Measurements from ENCODE around the gene PLCH2. TPM values are rescaled to one million over a fixed set of nuclear protein-coding genes. Genes with fewer than 3 reads are reported as not detected.

Gene PLCH2
- total and polyA plus RNA-seq, 11 donors: 0.04 to 1.0 (median 0.35) TPM; not detected in 4

DNA sequence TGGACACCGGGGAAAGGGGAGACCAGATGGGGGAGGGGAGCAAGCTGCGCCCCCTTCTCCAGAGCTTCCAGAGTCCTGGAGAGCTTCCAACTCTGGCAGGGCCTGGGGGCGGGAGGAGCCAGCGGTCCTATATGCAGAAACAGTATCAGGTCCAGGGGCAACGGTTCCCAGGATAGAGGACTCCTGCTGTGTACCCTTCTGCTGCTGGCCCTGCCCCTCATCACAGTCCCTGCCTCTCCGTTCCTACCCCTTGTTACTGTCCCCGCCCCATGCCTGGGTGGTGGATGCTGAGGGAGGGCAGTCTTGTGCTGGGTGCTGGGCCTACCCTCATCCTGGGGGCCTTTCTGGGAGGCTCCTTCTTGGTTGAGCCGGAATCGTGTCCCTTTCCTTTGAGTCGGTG, 44.6 kb upstream of the PLCH2 start:
- no peak for ATAC-seq
- no peaks in the 10 kb centered on the region for H3K4me1 ChIP-seq
- TF ChIP-seq POLR2A (IDR thresholded peaks at IDR 0.05): no peak
- TF ChIP-seq, protein P1, sequence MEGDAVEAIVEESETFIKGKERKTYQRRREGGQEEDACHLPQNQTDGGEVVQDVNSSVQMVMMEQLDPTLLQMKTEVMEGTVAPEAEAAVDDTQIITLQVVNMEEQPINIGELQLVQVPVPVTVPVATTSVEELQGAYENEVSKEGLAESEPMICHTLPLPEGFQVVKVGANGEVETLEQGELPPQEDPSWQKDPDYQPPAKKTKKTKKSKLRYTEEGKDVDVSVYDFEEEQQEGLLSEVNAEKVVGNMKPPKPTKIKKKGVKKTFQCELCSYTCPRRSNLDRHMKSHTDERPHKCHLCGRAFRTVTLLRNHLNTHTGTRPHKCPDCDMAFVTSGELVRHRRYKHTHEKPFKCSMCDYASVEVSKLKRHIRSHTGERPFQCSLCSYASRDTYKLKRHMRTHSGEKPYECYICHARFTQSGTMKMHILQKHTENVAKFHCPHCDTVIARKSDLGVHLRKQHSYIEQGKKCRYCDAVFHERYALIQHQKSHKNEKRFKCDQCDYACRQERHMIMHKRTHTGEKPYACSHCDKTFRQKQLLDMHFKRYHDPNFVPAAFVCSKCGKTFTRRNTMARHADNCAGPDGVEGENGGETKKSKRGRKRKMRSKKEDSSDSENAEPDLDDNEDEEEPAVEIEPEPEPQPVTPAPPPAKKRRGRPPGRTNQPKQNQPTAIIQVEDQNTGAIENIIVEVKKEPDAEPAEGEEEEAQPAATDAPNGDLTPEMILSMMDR (IDR thresholded peaks at IDR 0.05): no peak
- WGBS, 4 donors: 37 to 69% (median 46%) methylated on average over 4 to 10 of the region's 10 CpGs
- H3K36me3 ChIP-seq: no peaks in the 10 kb centered on the region
- H3K9me3 ChIP-seq: peaks cover 0 to 9% (median 0%) of the 10 kb centered on the region in 12 donors
- no peak for DNase-seq
- intact Hi-C loops (cut with DNase I): loop anchor here in 1 of 10 donors (10.0 kb wide), 1 partner anchor 223 kb away; no protein-coding TSS in a partner anchor
- peaks cover 6 to 74% (median 21%) of the 10 kb centered on the region in 9 donors for H3K27me3 ChIP-seq
- H3K27ac ChIP-seq: no peak overlapping the region
- no peak overlapping the region for H3K4me3 ChIP-seq

- Histone ChIP-seq H3K36me3 (no peaks in the 10 kb centered on the region), H3K27ac (no peak overlapping the region), H3K4me1 (no peaks in the 10 kb centered on the region), H3K27me3 (peaks cover 5 to 65% (median 21%) of the 10 kb centered on the region in 9 donors), H3K4me3 (no peak overlapping the region), H3K9me3 (peaks cover 0 to 9% (median 0%) of the 10 kb centered on the region in 12 donors)
- WGBS, 4 donors: 17 to 41% (median 34%) methylated on average over 8 to 16 of the region's 16 CpGs
- ATAC-seq (no peak), DNase-seq (no peak)
- TF ChIP-seq, protein P1 (IDR thresholded peaks at IDR 0.05): no peak
- TF ChIP-seq POLR2A (IDR thresholded peaks at IDR 0.05): no peak
- intact Hi-C loops (cut with DNase I): loop anchor here in 1 of 10 donors (10.0 kb wide), 1 partner anchor 222 kb away; no protein-coding TSS in a partner anchor
Observed at GRCh38 chr1:2432441-2432844, 43.6 kb upstream of the PLCH2 start.

DNA sequence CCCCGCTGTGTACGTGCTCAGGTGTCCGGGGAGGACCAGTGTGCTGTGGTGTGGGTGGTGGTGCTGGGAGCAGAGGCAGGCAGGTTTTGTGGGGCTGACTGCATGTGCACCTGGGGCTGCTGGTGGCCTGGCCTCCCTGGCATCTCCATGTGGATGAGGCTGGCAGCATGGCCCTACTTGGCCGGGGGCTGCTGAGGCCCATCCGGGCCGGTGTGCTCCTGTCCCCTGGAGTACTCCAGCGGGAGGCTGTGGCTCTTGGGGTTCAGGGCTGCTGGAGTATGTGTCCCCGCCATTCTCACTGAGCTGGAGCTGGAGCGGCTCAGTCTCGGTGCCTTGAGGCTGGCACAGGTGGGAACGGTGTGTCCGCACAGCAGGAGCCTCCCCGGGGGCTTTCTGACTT, 42.9 kb upstream of the PLCH2 start:
- peaks cover 4 to 57% (median 21%) of the 10 kb centered on the region in 9 donors for H3K27me3 ChIP-seq
- H3K27ac ChIP-seq: no peak overlapping the region
- intact Hi-C loops (cut with DNase I): loop anchor here in 1 of 10 donors (10.0 kb wide), 1 partner anchor 222 kb away; no protein-coding TSS in a partner anchor

DNA sequence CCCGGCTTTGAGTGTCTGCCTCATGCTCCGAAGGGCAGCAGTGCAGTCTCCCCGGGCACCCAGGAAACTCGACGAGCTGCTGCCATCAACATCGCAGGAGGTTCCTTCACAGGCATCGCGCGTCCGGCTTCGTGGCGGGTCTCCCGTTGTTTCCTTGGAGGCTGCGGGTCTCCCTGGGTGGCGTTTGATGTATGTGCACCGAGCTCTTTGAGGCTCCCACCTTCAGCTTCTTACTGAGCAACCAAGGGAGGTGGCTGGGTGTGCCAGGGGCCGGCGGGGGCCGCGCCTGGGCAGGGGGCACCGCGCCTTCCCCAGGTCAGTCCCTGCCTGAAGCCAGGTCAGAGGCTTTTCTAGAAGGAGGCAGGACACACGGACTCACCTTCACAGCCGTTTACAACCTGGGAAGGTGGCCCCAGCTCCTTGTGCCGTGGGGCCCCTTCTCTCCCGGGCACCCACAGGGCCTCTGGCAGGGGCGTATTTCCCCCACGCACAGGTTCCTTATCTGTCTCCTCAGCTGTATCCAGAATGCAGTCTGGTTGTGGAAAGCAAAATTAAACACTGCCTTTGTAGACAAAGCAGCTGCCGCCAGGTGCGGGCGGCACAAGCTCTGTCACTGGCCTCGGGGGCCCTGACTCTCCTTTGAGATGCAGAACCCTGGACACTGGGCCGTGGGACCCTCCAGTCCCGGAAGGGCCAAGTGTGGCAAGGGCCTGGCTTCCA, 42.0 kb upstream of the PLCH2 start:
- Histone ChIP-seq H3K27ac (no peak overlapping the region), H3K27me3 (peaks cover 4 to 51% (median 21%) of the 10 kb centered on the region in 9 donors), H3K36me3 (no peaks in the 10 kb centered on the region), H3K4me1 (no peaks in the 10 kb centered on the region), H3K4me3 (no peak overlapping the region), H3K9me3 (peaks cover 0 to 9% (median 0%) of the 10 kb centered on the region in 12 donors)
- intact Hi-C loops (cut with DNase I): loop anchor here in 1 of 10 donors (10.0 kb wide), 1 partner anchor 221 kb away; no protein-coding TSS in a partner anchor
- DNase-seq (no peak), ATAC-seq (no peak)
- WGBS, 4 donors: 75 to 79% (median 77%) methylated on average over 18 to 34 of the region's 34 CpGs
- TF ChIP-seq, protein P1 (IDR thresholded peaks at IDR 0.05): no peak
- no peak for TF ChIP-seq POLR2A (IDR thresholded peaks at IDR 0.05)

More for the DNA sequence above, 42.9 kb upstream of the PLCH2 start:
- Histone ChIP-seq H3K4me3 (no peak overlapping the region), H3K9me3 (peaks cover 0 to 9% (median 0%) of the 10 kb centered on the region in 12 donors), H3K4me1 (no peaks in the 10 kb centered on the region), H3K36me3 (no peaks in the 10 kb centered on the region)
- no peak for ATAC-seq
- TF ChIP-seq, protein P1 (IDR thresholded peaks at IDR 0.05): no peak
- TF ChIP-seq POLR2A (IDR thresholded peaks at IDR 0.05): no peak
- no peak for DNase-seq
- WGBS, 4 donors: 78 to 87% (median 82%) methylated on average over 5 to 13 of the region's 13 CpGs
